ENCODE data around the gene SLC25A25.
A peak's percentile ranks its signal among the peaks of the same experiment; 100 is the strongest.

Gene SLC25A25

GRCh38 chr9:128072144-128073021 lies 4.4 kb downstream of the SLC25A25 start:
- no peak for TF ChIP-seq CTCF (conservative IDR thresholded peaks at IDR 0.05)
- H3K27ac ChIP-seq, result peak overlapping the region; percentile 99

GRCh38 chr9:128073253-128073886 lies 5.3 kb downstream of the SLC25A25 start:
- no peak for TF ChIP-seq CTCF (conservative IDR thresholded peaks at IDR 0.05)
- H3K27ac ChIP-seq, result peak overlapping the region; percentile 99

- H3K27ac ChIP-seq, result peak overlapping the region; percentile 99
- no peak for TF ChIP-seq CTCF (conservative IDR thresholded peaks at IDR 0.05)
These were observed 9.9 kb downstream of the SLC25A25 start for GRCh38 chr9:128077847-128078503.

- no peak for TF ChIP-seq CTCF (conservative IDR thresholded peaks at IDR 0.05)
- H3K27ac ChIP-seq, result peak overlapping the region; percentile 99
These were observed 10.7 kb downstream of the SLC25A25 start for GRCh38 chr9:128078504-128079434.

GRCh38 chr9:128080206-128080605 lies 12.2 kb downstream of the SLC25A25 start:
- peak overlapping the region; percentile 99 for H3K27ac ChIP-seq

GRCh38 chr9:128081056-128081455 lies 13.0 kb downstream of the SLC25A25 start:
- no peak for TF ChIP-seq CTCF (conservative IDR thresholded peaks at IDR 0.05)

More at GRCh38 chr9:128080206-128080605, 12.2 kb downstream of the SLC25A25 start:
- no peak for TF ChIP-seq CTCF (conservative IDR thresholded peaks at IDR 0.05)

More at GRCh38 chr9:128081056-128081455, 13.0 kb downstream of the SLC25A25 start:
- peak overlapping the region; percentile 99 for H3K27ac ChIP-seq
